AG04449 (cell line): Measurements from ENCODE around the gene PF4V1.
A peak's percentile ranks its signal among the peaks of the same experiment; 100 is the strongest.

ENCODE experiments used
- CTCF ChIA-PET: fragments of 350-600 bp; formaldehyde crosslinking; extraction: SDS; loops from one replicate; lab custom pipeline; 2021; ENCODE audit warnings: antibody characterized with exemption; lab: Yijun Ruan, JAX
- POLR2A ChIA-PET: fragments of 400-600, 350-600 bp; formaldehyde crosslinking; extraction: SDS; loops from one replicate; lab custom pipeline; 2020; ENCODE audit warnings: antibody characterized with exemption, inconsistent platforms; lab: Yijun Ruan, JAX
- DNase-seq: peaks from one replicate; pipeline ENCODE4 v3.0.0-alpha.2; 2010; ENCODE audit warnings: low read depth, low spot score
- H3K4me3 ChIP-seq: 2 replicates; pipeline ENCODE4 v1.5.1; 2011; ENCODE audit warnings: low read depth, mild to moderate bottlenecking, control low read depth, low read length
- CTCF ChIP-seq: IDR thresholded peaks from one replicate; pipeline ENCODE4 v1.5.1; 2011; ENCODE audit warnings: mild to moderate bottlenecking, moderate library complexity, low read length, control low read depth, inconsistent platforms; ENCODE audit not compliant: insufficient read depth; ENCODE audit errors: missing control alignments

The PF4V1 gene

GRCh38 chr4:73856518-73856917 is 3.4 kb downstream of the PF4V1 start:
- no peak for DNase-seq
- ChIA-PET CTCF (interaction anchor here (1.2 kb wide), 1 partner anchor 129 kb away, joined by 3 read pairs; no protein-coding TSS in a partner anchor), POLR2A (no interaction called here)
- no peak for TF ChIP-seq CTCF
- no peak overlapping the region for H3K4me3 ChIP-seq

GRCh38 chr4:73859614-73860088 is 6.6 kb downstream of the PF4V1 start:
- no peak overlapping the region for H3K4me3 ChIP-seq
- ChIA-PET POLR2A (interaction anchor here (0.6 kb wide), 1 partner anchor 23 kb away, joined by 3 read pairs; no protein-coding TSS in a partner anchor), CTCF (interaction anchor here (0.8 to 2.0 kb wide), 5 partner anchors 9 to 584 kb away, joined by 3 to 5 read pairs (median 4); partner anchors contain the start of gene CXCL1)
- DNase-seq, result no peak
- no peak for TF ChIP-seq CTCF

- no peak for TF ChIP-seq CTCF
- CTCF ChIA-PET, result interaction anchor here (1.3 to 1.6 kb wide), 2 partner anchors 9 to 275 kb away, joined by 3 to 4 read pairs; partner anchors contain the start of gene CXCL1
- DNase-seq, result no peak
- POLR2A ChIA-PET, result interaction anchor here (0.6 kb wide), 1 partner anchor 22 kb away, joined by 3 read pairs; no protein-coding TSS in a partner anchor
- no peak overlapping the region for H3K4me3 ChIP-seq
These were observed 7.1 kb downstream of the PF4V1 start for GRCh38 chr4:73860181-73860580.

- ChIA-PET CTCF (interaction anchor here (1.6 kb wide), 1 partner anchor 274 kb away, joined by 3 read pairs; no protein-coding TSS in a partner anchor), POLR2A (no interaction called here)
- no peak for DNase-seq
- no peak for TF ChIP-seq CTCF
- H3K4me3 ChIP-seq, result no peak overlapping the region
These were observed 7.8 kb downstream of the PF4V1 start for GRCh38 chr4:73860917-73861316.

- no peak for DNase-seq
- no peak for TF ChIP-seq CTCF
- ChIA-PET CTCF (interaction anchor here (1.2 to 3.1 kb wide), 4 partner anchors 9 to 200 kb away, joined by 3 to 9 read pairs (median 4); partner anchors contain the start of gene PF4V1), POLR2A (no interaction called here)
- no peak overlapping the region for H3K4me3 ChIP-seq
These were observed 9.2 kb downstream of the PF4V1 start for GRCh38 chr4:73862322-73862721.

- ChIA-PET POLR2A (no interaction called here), CTCF (interaction anchor here (0.6 to 3.1 kb wide), 5 partner anchors 10 to 202 kb away, joined by 3 to 9 read pairs (median 3); partner anchors contain the start of gene PF4V1)
- H3K4me3 ChIP-seq, result no peak overlapping the region
- peak; percentile 7 for TF ChIP-seq CTCF
- no peak for DNase-seq
These were observed 11.3 kb downstream of the PF4V1 start for GRCh38 chr4:73864365-73864764.
